ENCODE measurements around the gene PPARD. TPM values are rescaled to one million over a fixed set of nuclear protein-coding genes. Genes with fewer than 3 reads are reported as not detected.
A peak's percentile ranks its signal among the peaks of the same experiment; 100 is the strongest.

PPARD gene
- total and polyA plus RNA-seq, 2 of the 13 experiments (the other 11 are each of a cell fraction or from before 2014, with no cell fraction given), result 6.1 to 13.3 TPM

DNA sequence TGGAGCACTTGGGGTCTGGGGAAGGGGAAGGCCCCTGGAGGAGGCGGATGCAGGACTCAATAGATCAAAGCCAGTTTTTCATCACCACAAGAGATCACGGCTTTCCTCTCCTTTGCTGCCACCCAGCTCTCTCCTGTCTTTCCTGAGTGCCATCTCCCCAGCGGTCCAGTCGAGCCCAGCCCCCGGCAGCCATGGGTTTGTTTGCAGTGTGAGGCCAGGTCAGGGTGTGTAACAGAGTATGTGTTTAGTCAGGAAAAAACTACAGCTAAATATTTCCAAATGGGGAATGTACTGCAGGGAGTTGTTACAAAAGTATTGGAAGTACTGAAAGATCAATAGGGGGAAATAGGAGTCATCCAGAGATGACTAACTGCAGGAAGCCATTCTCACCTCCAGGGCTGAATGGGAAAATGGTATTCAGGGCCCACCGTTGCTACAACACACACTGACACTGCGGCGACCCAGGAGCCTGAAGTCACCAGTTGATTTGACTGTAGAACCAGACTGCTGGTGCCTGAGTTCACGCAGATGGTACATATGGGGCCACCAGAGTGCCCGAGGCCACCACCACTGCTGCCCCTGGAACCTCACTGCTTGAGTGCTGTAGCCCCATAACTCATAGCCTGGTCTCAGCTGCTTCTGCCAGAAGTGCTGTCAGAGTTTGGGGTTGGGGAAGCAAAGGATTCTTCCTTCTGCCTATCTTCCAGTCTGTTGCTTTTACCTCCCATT, 86.2 kb downstream of the PPARD start (continued):
- TF ChIP-seq, protein P1, sequence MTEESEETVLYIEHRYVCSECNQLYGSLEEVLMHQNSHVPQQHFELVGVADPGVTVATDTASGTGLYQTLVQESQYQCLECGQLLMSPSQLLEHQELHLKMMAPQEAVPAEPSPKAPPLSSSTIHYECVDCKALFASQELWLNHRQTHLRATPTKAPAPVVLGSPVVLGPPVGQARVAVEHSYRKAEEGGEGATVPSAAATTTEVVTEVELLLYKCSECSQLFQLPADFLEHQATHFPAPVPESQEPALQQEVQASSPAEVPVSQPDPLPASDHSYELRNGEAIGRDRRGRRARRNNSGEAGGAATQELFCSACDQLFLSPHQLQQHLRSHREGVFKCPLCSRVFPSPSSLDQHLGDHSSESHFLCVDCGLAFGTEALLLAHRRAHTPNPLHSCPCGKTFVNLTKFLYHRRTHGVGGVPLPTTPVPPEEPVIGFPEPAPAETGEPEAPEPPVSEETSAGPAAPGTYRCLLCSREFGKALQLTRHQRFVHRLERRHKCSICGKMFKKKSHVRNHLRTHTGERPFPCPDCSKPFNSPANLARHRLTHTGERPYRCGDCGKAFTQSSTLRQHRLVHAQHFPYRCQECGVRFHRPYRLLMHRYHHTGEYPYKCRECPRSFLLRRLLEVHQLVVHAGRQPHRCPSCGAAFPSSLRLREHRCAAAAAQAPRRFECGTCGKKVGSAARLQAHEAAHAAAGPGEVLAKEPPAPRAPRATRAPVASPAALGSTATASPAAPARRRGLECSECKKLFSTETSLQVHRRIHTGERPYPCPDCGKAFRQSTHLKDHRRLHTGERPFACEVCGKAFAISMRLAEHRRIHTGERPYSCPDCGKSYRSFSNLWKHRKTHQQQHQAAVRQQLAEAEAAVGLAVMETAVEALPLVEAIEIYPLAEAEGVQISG (CRISPR knock-in tag; IDR thresholded peaks at IDR 0.05), result no peak
- TF ChIP-seq TEAD2 (CRISPR knock-in tag; IDR thresholded peaks at IDR 0.05), result no peak
- no peak for TF ChIP-seq ZNF101 (CRISPR knock-in tag; IDR thresholded peaks at IDR 0.05; ENCODE audit: borderline replicate concordance, low read depth)
- TF ChIP-seq BRCA1 (CRISPR knock-in tag; IDR thresholded peaks at IDR 0.05), result no peak
- no peak; the same call in 1 of the 2 replicates for TF ChIP-seq HOXD1 (CRISPR knock-in tag; IDR thresholded peaks at IDR 0.05)
- no peak for TF ChIP-seq MED8 (CRISPR knock-in tag; IDR thresholded peaks at IDR 0.05; ENCODE audit: insufficient replicate concordance)
- TF ChIP-seq, protein P2, sequence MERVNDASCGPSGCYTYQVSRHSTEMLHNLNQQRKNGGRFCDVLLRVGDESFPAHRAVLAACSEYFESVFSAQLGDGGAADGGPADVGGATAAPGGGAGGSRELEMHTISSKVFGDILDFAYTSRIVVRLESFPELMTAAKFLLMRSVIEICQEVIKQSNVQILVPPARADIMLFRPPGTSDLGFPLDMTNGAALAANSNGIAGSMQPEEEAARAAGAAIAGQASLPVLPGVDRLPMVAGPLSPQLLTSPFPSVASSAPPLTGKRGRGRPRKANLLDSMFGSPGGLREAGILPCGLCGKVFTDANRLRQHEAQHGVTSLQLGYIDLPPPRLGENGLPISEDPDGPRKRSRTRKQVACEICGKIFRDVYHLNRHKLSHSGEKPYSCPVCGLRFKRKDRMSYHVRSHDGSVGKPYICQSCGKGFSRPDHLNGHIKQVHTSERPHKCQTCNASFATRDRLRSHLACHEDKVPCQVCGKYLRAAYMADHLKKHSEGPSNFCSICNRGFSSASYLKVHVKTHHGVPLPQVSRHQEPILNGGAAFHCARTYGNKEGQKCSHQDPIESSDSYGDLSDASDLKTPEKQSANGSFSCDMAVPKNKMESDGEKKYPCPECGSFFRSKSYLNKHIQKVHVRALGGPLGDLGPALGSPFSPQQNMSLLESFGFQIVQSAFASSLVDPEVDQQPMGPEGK (CRISPR knock-in tag; IDR thresholded peaks at IDR 0.05), result peak; percentile 78
- peak; percentile 16; the same call in 1 of the 2 replicates for TF ChIP-seq SIX4 (CRISPR knock-in tag; IDR thresholded peaks at IDR 0.05)
- TF ChIP-seq, protein P3, sequence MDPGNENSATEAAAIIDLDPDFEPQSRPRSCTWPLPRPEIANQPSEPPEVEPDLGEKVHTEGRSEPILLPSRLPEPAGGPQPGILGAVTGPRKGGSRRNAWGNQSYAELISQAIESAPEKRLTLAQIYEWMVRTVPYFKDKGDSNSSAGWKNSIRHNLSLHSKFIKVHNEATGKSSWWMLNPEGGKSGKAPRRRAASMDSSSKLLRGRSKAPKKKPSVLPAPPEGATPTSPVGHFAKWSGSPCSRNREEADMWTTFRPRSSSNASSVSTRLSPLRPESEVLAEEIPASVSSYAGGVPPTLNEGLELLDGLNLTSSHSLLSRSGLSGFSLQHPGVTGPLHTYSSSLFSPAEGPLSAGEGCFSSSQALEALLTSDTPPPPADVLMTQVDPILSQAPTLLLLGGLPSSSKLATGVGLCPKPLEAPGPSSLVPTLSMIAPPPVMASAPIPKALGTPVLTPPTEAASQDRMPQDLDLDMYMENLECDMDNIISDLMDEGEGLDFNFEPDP (CRISPR knock-in tag; conservative IDR thresholded peaks at IDR 0.05), result no peak
- peak; percentile 82 for TF ChIP-seq SALL1 (CRISPR knock-in tag; IDR thresholded peaks at IDR 0.05)
- TF ChIP-seq ERF (CRISPR knock-in tag; IDR thresholded peaks at IDR 0.05), result peak; percentile 68; the same call in 1 of the 2 replicates
- TF ChIP-seq ZSCAN22 (CRISPR knock-in tag; IDR thresholded peaks at IDR 0.05), result no peak
- TF ChIP-seq ZNF558 (CRISPR knock-in tag; IDR thresholded peaks at IDR 0.05; ENCODE audit: borderline replicate concordance), result no peak
- TF ChIP-seq ATAD3A (CRISPR knock-in tag; IDR thresholded peaks at IDR 0.05), result no peak
- TF ChIP-seq, protein P4, sequence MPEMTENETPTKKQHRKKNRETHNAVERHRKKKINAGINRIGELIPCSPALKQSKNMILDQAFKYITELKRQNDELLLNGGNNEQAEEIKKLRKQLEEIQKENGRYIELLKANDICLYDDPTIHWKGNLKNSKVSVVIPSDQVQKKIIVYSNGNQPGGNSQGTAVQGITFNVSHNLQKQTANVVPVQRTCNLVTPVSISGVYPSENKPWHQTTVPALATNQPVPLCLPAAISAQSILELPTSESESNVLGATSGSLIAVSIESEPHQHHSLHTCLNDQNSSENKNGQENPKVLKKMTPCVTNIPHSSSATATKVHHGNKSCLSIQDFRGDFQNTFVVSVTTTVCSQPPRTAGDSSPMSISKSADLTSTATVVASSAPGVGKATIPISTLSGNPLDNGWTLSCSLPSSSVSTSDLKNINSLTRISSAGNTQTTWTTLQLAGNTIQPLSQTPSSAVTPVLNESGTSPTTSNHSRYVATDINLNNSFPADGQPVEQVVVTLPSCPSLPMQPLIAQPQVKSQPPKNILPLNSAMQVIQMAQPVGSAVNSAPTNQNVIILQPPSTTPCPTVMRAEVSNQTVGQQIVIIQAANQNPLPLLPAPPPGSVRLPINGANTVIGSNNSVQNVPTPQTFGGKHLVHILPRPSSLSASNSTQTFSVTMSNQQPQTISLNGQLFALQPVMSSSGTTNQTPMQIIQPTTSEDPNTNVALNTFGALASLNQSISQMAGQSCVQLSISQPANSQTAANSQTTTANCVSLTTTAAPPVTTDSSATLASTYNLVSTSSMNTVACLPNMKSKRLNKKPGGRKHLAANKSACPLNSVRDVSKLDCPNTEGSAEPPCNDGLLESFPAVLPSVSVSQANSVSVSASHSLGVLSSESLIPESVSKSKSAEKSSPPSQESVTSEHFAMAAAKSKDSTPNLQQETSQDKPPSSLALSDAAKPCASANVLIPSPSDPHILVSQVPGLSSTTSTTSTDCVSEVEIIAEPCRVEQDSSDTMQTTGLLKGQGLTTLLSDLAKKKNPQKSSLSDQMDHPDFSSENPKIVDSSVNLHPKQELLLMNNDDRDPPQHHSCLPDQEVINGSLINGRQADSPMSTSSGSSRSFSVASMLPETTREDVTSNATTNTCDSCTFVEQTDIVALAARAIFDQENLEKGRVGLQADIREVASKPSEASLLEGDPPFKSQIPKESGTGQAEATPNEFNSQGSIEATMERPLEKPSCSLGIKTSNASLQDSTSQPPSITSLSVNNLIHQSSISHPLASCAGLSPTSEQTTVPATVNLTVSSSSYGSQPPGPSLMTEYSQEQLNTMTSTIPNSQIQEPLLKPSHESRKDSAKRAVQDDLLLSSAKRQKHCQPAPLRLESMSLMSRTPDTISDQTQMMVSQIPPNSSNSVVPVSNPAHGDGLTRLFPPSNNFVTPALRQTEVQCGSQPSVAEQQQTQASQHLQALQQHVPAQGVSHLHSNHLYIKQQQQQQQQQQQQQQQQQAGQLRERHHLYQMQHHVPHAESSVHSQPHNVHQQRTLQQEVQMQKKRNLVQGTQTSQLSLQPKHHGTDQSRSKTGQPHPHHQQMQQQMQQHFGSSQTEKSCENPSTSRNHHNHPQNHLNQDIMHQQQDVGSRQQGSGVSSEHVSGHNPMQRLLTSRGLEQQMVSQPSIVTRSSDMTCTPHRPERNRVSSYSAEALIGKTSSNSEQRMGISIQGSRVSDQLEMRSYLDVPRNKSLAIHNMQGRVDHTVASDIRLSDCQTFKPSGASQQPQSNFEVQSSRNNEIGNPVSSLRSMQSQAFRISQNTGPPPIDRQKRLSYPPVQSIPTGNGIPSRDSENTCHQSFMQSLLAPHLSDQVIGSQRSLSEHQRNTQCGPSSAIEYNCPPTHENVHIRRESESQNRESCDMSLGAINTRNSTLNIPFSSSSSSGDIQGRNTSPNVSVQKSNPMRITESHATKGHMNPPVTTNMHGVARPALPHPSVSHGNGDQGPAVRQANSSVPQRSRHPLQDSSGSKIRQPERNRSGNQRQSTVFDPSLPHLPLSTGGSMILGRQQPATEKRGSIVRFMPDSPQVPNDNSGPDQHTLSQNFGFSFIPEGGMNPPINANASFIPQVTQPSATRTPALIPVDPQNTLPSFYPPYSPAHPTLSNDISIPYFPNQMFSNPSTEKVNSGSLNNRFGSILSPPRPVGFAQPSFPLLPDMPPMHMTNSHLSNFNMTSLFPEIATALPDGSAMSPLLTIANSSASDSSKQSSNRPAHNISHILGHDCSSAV (CRISPR knock-in tag; IDR thresholded peaks at IDR 0.05; ENCODE audit: borderline replicate concordance), result no peak

Measured in HepG2 (cell line).